ENCODE results near the gene TK1. TPM values are rescaled to one million over a fixed set of nuclear protein-coding genes. Genes with fewer than 3 reads are reported as not detected.

The TK1 gene
- total RNA-seq, 6 experiments from 2014 or later: 75.8 to 145 (median 136) TPM

DNA sequence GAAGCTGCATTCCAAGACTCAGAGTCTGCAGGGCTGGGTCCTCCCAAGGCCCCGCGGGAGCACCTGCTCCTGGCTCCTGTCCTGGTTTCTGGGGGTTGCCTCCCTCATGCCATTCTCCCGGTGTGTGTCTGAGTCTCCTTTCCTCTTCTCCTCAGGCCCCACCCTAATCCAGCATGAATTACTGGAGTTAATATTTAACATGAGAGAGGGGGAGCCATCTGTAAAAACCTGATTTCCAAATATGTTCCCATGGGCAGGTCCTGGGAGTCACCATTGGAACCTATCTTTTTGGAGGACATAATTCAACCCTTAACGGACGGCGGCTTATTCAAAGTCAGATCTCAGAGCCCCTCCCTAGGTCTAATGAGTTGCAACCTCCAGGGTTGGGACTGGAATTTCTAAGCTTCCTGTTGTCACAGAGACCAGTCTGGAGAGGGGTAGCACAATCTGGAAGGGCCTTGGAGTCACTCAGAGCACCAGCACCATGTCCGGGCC lies 35.3 kb downstream of the TK1 start:
- no peak for DNase-seq
- H3K9me3 Mint-ChIP-seq: no peaks in the 10 kb centered on the region
- H3K4me1 Mint-ChIP-seq (ENCODE audit: low read depth): no peaks in the 10 kb centered on the region
- H3K27ac Mint-ChIP-seq: no peak overlapping the region
- TF ChIP-seq, protein P1, sequence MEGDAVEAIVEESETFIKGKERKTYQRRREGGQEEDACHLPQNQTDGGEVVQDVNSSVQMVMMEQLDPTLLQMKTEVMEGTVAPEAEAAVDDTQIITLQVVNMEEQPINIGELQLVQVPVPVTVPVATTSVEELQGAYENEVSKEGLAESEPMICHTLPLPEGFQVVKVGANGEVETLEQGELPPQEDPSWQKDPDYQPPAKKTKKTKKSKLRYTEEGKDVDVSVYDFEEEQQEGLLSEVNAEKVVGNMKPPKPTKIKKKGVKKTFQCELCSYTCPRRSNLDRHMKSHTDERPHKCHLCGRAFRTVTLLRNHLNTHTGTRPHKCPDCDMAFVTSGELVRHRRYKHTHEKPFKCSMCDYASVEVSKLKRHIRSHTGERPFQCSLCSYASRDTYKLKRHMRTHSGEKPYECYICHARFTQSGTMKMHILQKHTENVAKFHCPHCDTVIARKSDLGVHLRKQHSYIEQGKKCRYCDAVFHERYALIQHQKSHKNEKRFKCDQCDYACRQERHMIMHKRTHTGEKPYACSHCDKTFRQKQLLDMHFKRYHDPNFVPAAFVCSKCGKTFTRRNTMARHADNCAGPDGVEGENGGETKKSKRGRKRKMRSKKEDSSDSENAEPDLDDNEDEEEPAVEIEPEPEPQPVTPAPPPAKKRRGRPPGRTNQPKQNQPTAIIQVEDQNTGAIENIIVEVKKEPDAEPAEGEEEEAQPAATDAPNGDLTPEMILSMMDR (IDR thresholded peaks at IDR 0.05): no peak
- H3K4me3 Mint-ChIP-seq: no peak overlapping the region
- H3K36me3 Mint-ChIP-seq (ENCODE audit: low read depth): no peaks in the 10 kb centered on the region
- H3K27me3 Mint-ChIP-seq (ENCODE audit: insufficient read depth): peaks cover 24% of the 10 kb centered on the region

- Mint-ChIP-seq H3K4me1 (ENCODE audit: low read depth) (peaks cover 9% of the 10 kb centered on the region), H3K27me3 (ENCODE audit: insufficient read depth) (peaks cover 22% of the 10 kb centered on the region), H3K27ac (no peak overlapping the region), H3K36me3 (ENCODE audit: low read depth) (no peaks in the 10 kb centered on the region), H3K9me3 (no peaks in the 10 kb centered on the region), H3K4me3 (no peak overlapping the region)
- TF ChIP-seq, protein P1 (IDR thresholded peaks at IDR 0.05): no peak
- no peak for DNase-seq
Measured at GRCh38 chr17:78148286-78149016, 38.4 kb downstream of the TK1 start.

DNA sequence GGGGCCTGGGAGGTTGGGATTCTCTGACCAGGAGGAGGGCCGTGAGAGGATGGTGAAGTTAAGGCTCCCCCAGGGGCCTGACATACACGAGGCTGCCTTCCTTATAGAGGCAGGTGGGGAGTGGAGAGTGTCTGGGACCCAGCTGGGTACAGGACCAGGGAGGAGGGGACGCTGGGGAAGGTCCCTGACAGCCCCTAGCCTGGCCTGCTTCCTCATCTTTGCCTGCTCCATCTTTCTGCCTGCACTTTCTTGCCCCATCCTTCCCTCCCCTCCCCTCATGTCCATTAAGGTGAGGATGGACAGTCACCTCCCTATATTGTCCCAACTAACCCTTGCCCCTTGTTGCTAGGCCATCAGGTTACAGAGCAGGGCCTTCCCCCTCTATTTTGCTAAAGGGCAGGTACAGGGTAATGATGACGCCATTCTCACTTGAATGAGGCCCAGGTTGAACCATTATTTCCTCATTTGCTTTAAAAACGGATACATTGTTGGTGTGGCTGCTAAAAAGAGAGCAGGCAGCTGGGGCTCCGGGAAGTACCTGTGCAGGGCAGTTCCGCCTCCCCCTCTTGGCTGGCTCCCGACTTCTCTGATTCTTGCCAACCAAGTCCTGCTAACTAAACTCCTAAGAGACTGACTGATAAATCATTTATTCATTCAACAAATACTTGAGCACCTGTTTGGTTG lies 39.4 kb downstream of the TK1 start:
- no peaks in the 10 kb centered on the region for H3K36me3 Mint-ChIP-seq (ENCODE audit: low read depth)
- TF ChIP-seq, protein P1 (IDR thresholded peaks at IDR 0.05): no peak
- peaks cover 24% of the 10 kb centered on the region for H3K27me3 Mint-ChIP-seq (ENCODE audit: insufficient read depth)
- H3K4me3 Mint-ChIP-seq: no peak overlapping the region
- no peaks in the 10 kb centered on the region for H3K9me3 Mint-ChIP-seq
- no peak overlapping the region for H3K27ac Mint-ChIP-seq
- no peak for DNase-seq
- H3K4me1 Mint-ChIP-seq (ENCODE audit: low read depth): peaks cover 9% of the 10 kb centered on the region

GRCh38 chr17:78146881-78147280 lies 40.0 kb downstream of the TK1 start:
- no peak overlapping the region for H3K4me3 Mint-ChIP-seq
- no peak overlapping the region for H3K27ac Mint-ChIP-seq
- peaks cover 25% of the 10 kb centered on the region for H3K27me3 Mint-ChIP-seq (ENCODE audit: insufficient read depth)
- TF ChIP-seq, protein P1 (IDR thresholded peaks at IDR 0.05): no peak
- H3K9me3 Mint-ChIP-seq: no peaks in the 10 kb centered on the region
- peaks cover 9% of the 10 kb centered on the region for H3K4me1 Mint-ChIP-seq (ENCODE audit: low read depth)
- DNase-seq: no peak
- H3K36me3 Mint-ChIP-seq (ENCODE audit: low read depth): no peaks in the 10 kb centered on the region

- DNase-seq: no peak
- H3K4me3 Mint-ChIP-seq: no peak overlapping the region
- no peaks in the 10 kb centered on the region for H3K36me3 Mint-ChIP-seq (ENCODE audit: low read depth)
- peaks cover 25% of the 10 kb centered on the region for H3K27me3 Mint-ChIP-seq (ENCODE audit: insufficient read depth)
- TF ChIP-seq, protein P1 (IDR thresholded peaks at IDR 0.05): no peak
- no peaks in the 10 kb centered on the region for H3K9me3 Mint-ChIP-seq
- H3K27ac Mint-ChIP-seq: no peak overlapping the region
- H3K4me1 Mint-ChIP-seq (ENCODE audit: low read depth): peaks cover 9% of the 10 kb centered on the region
Measured at GRCh38 chr17:78146471-78146869, 40.4 kb downstream of the TK1 start.

Measured in HFFc6 (cell line).